ENCODE data around the gene OR2G2. TPM values are rescaled to one million over a fixed set of nuclear protein-coding genes. Genes with fewer than 3 reads are reported as not detected.

The OR2G2 gene
- total RNA-seq, 1 donor from 2014 or later, result not detected

- H3K27me3 Mint-ChIP-seq, result no peaks in the 10 kb centered on the region
- H3K4me1 Mint-ChIP-seq (ENCODE audit: low read depth), result no peaks in the 10 kb centered on the region
- H3K9me3 Mint-ChIP-seq (ENCODE audit: low read depth), result no peaks in the 10 kb centered on the region
- no peak for TF ChIP-seq CTCF (IDR thresholded peaks at IDR 0.05; ENCODE audit: unreplicated experiment)
- H3K27ac Mint-ChIP-seq, result no peak overlapping the region
- no peak overlapping the region for H3K4me3 Mint-ChIP-seq (ENCODE audit: low read depth)
- DNase-seq (ENCODE audit: low spot score, unreplicated experiment), result no peak
- H3K36me3 Mint-ChIP-seq (ENCODE audit: insufficient read depth), result no peaks in the 10 kb centered on the region
These were observed 9.2 kb upstream of the OR2G2 start for GRCh38 chr1:247578946-247579460.

GRCh38 chr1:247605286-247605685 lies 17.1 kb downstream of the OR2G2 start, which contains the start of gene OR2G3:
Gene OR2G3, plus strand, starts transcription at chr1:247605586. Its CDS starts 0 bp downstream, at chr1:247605586.
- TF ChIP-seq CTCF (IDR thresholded peaks at IDR 0.05; ENCODE audit: unreplicated experiment), result no peak
- no peak for DNase-seq (ENCODE audit: low spot score, unreplicated experiment)

GRCh38 chr1:247613405-247613804 lies 25.2 kb downstream of the OR2G2 start:
- no peak overlapping the region for H3K27ac Mint-ChIP-seq
- DNase-seq (ENCODE audit: low spot score, unreplicated experiment), result no peak
- H3K4me1 Mint-ChIP-seq (ENCODE audit: low read depth), result no peaks in the 10 kb centered on the region
- no peak for TF ChIP-seq CTCF (IDR thresholded peaks at IDR 0.05; ENCODE audit: unreplicated experiment)
- no peaks in the 10 kb centered on the region for H3K36me3 Mint-ChIP-seq (ENCODE audit: insufficient read depth)
- no peaks in the 10 kb centered on the region for H3K27me3 Mint-ChIP-seq
- peaks cover 11% of the 10 kb centered on the region for H3K9me3 Mint-ChIP-seq (ENCODE audit: low read depth)
- H3K4me3 Mint-ChIP-seq (ENCODE audit: low read depth), result no peak overlapping the region

More at GRCh38 chr1:247605286-247605685, 17.1 kb downstream of the OR2G2 start, which contains the start of gene OR2G3:
- H3K4me1 Mint-ChIP-seq (ENCODE audit: low read depth), result no peaks in the 10 kb centered on the region
- H3K27me3 Mint-ChIP-seq, result no peaks in the 10 kb centered on the region
- H3K27ac Mint-ChIP-seq, result no peak within 1 kb of the TSS
- H3K9me3 Mint-ChIP-seq (ENCODE audit: low read depth), result peaks cover 13% of the 10 kb centered on the region
- no peaks in the 10 kb centered on the region for H3K36me3 Mint-ChIP-seq (ENCODE audit: insufficient read depth)
- H3K4me3 Mint-ChIP-seq (ENCODE audit: low read depth), result no peak within 1 kb of the TSS

- H3K4me3 Mint-ChIP-seq (ENCODE audit: low read depth), result no peak overlapping the region
- H3K36me3 Mint-ChIP-seq (ENCODE audit: insufficient read depth), result no peaks in the 10 kb centered on the region
- H3K4me1 Mint-ChIP-seq (ENCODE audit: low read depth), result no peaks in the 10 kb centered on the region
- peaks cover 5% of the 10 kb centered on the region for H3K9me3 Mint-ChIP-seq (ENCODE audit: low read depth)
- no peak for DNase-seq (ENCODE audit: low spot score, unreplicated experiment)
- TF ChIP-seq CTCF (IDR thresholded peaks at IDR 0.05; ENCODE audit: unreplicated experiment), result no peak
- no peak overlapping the region for H3K27ac Mint-ChIP-seq
- H3K27me3 Mint-ChIP-seq, result no peaks in the 10 kb centered on the region
These were observed 26.5 kb downstream of the OR2G2 start for GRCh38 chr1:247614625-247615024.

GRCh38 chr1:247627951-247628350 lies 39.8 kb downstream of the OR2G2 start:
- Mint-ChIP-seq H3K9me3 (ENCODE audit: low read depth) (peaks cover 11% of the 10 kb centered on the region), H3K27ac (no peak overlapping the region), H3K27me3 (no peaks in the 10 kb centered on the region), H3K4me1 (ENCODE audit: low read depth) (no peaks in the 10 kb centered on the region), H3K36me3 (ENCODE audit: insufficient read depth) (no peaks in the 10 kb centered on the region), H3K4me3 (ENCODE audit: low read depth) (no peak overlapping the region)
- no peak for DNase-seq (ENCODE audit: low spot score, unreplicated experiment)
- TF ChIP-seq CTCF (IDR thresholded peaks at IDR 0.05; ENCODE audit: unreplicated experiment), result no peak

All from progenitor cell of endocrine pancreas (in vitro differentiated cells).